Loucy (cell line): ENCODE data around the gene CDC42EP5.

Source experiments
- H2AFZ ChIP-seq: fragments of 200-600 bp; sonication (generic); 2 replicates; pipeline ENCODE4 v1.6.0; 2016; ENCODE audit warnings: antibody characterized with exemption, mild to moderate bottlenecking, low read length, moderate library complexity
- H3F3A ChIP-seq: fragments of 200-600 bp; 2 replicates; pipeline ENCODE4 v1.6.0; 2016; ENCODE audit warnings: antibody characterized with exemption, low read depth, mild to moderate bottlenecking
- H3K27me3 ChIP-seq: fragments of 200-600 bp; sonication (generic); 2 replicates; pipeline ENCODE4 v1.6.1; 2014; ENCODE audit warnings: low read length, mild to moderate bottlenecking; ENCODE audit not compliant: insufficient read depth, poor library complexity, severe bottlenecking
- H3K36me3 ChIP-seq: fragments of 200-600 bp; sonication (generic); 2 replicates; pipeline ENCODE4 v1.6.1; 2016; ENCODE audit warnings: low read length; ENCODE audit not compliant: insufficient read depth
- H3K4me1 ChIP-seq: fragments of 200-600 bp; sonication (generic); 2 replicates; pipeline ENCODE4 v1.5.1; 2014; ENCODE audit warnings: low read length, mild to moderate bottlenecking; ENCODE audit not compliant: insufficient read depth, poor library complexity, severe bottlenecking
- H3K4me2 ChIP-seq: fragments of 200-600 bp; sonication (generic); 2 replicates; pipeline ENCODE4 v1.6.0; 2014; ENCODE audit warnings: antibody characterized with exemption, low read length, low read depth, mild to moderate bottlenecking; ENCODE audit not compliant: poor library complexity, severe bottlenecking
- H3K4me3 ChIP-seq: fragments of 200-600 bp; sonication (generic); 2 replicates; pipeline ENCODE4 v1.5.1; 2014; ENCODE audit warnings: low read length, mild to moderate bottlenecking, mixed read lengths; ENCODE audit not compliant: poor library complexity, severe bottlenecking
- H3K79me2 ChIP-seq: fragments of 200-600 bp; sonication (generic); 2 replicates; pipeline ENCODE4 v1.6.1; 2014; ENCODE audit warnings: low read length; ENCODE audit not compliant: insufficient read depth
- H3K9ac ChIP-seq: fragments of 200-600 bp; sonication (generic); 2 replicates; pipeline ENCODE4 v1.6.0; 2014; ENCODE audit warnings: mild to moderate bottlenecking, low read depth, low read length, moderate library complexity; ENCODE audit not compliant: poor library complexity, severe bottlenecking
- H3K9me2 ChIP-seq: fragments of 200-600 bp; sonication (generic); replicated peaks from 2 replicates; pipeline ENCODE4 v1.6.1; 2016; ENCODE audit warnings: low read depth, low read length, mixed read lengths
- H3K9me3 ChIP-seq: fragments of 200-600 bp; sonication (generic); 2 replicates; pipeline ENCODE4 v1.6.1; 2014; ENCODE audit warnings: mild to moderate bottlenecking, antibody characterized with exemption, low read length, low read depth; ENCODE audit not compliant: insufficient read depth
- H4K20me1 ChIP-seq: fragments of 200-600 bp; sonication (generic); 2 replicates; pipeline ENCODE4 v1.6.0; 2014; ENCODE audit warnings: antibody characterized with exemption, low read length, mild to moderate bottlenecking; ENCODE audit not compliant: insufficient read depth, poor library complexity, severe bottlenecking
- CTCF ChIP-seq: fragments of 200-600 bp; sonication (generic); conservative IDR thresholded peaks from 2 replicates; pipeline ENCODE4 v1.5.1; 2014; ENCODE audit warnings: mild to moderate bottlenecking, antibody characterized with exemption, low read length
- EZH2phosphoT487 ChIP-seq: fragments of 200-600 bp; IDR thresholded peaks from 2 replicates; pipeline ENCODE4 v1.6.1; 2018; ENCODE audit warnings: antibody characterized with exemption, mild to moderate bottlenecking, moderate library complexity, borderline replicate concordance

Gene CDC42EP5

GRCh38 chr19:54415901-54416673 is 57.0 kb downstream of the CDC42EP5 start:
- H3K27me3 ChIP-seq, result no peaks in the 10 kb centered on the region
- H3K9me3 ChIP-seq, result no peaks in the 10 kb centered on the region
- H3K4me1 ChIP-seq, result peaks cover 15% of the 10 kb centered on the region
- H3K4me2 ChIP-seq, result peak overlapping the region; percentile 71
- H3K9ac ChIP-seq, result peak overlapping the region; percentile 54
- no peaks in the 10 kb centered on the region for H3K79me2 ChIP-seq
- H3F3A ChIP-seq, result no peaks in the 10 kb centered on the region
- H3K36me3 ChIP-seq, result no peaks in the 10 kb centered on the region
- no peaks in the 10 kb centered on the region for H3K9me2 ChIP-seq
- peak overlapping the region; percentile 67 for H3K4me3 ChIP-seq
- no peak for TF ChIP-seq CTCF
- TF ChIP-seq EZH2phosphoT487, result no peak
- H4K20me1 ChIP-seq, result no peaks in the 10 kb centered on the region
- H2AFZ ChIP-seq, result no peak overlapping the region

GRCh38 chr19:54415208-54415900 is 57.7 kb downstream of the CDC42EP5 start, which contains the start of gene TTYH1:
TTYH1 (plus strand) TSS chr19:54415464; CDS start chr19:54415553, 89 bp downstream.
- peaks cover 15% of the 10 kb centered on the region for H3K4me1 ChIP-seq
- H3K79me2 ChIP-seq, result no peaks in the 10 kb centered on the region
- peak within 1 kb of the TSS; percentile 67 for H3K4me3 ChIP-seq
- no peaks in the 10 kb centered on the region for H4K20me1 ChIP-seq
- H3K9me3 ChIP-seq, result no peaks in the 10 kb centered on the region
- no peaks in the 10 kb centered on the region for H3F3A ChIP-seq
- TF ChIP-seq CTCF (peak; percentile 32), EZH2phosphoT487 (no peak)
- H3K9me2 ChIP-seq, result no peaks in the 10 kb centered on the region
- no peaks in the 10 kb centered on the region for H3K36me3 ChIP-seq
- H3K27me3 ChIP-seq, result no peaks in the 10 kb centered on the region
- peak within 1 kb of the TSS; percentile 71 for H3K4me2 ChIP-seq
- H2AFZ ChIP-seq, result peak within 1 kb of the TSS; percentile 49; the same call in 1 of the 2 replicates
- peak within 1 kb of the TSS; percentile 54 for H3K9ac ChIP-seq
